PC-9 (cell line): ENCODE data around the gene CHST12.

ENCODE experiments used
- CTCF ChIP-seq: fragments of 200-600 bp; sonication (generic); conservative IDR thresholded peaks from 2 replicates; pipeline ENCODE4 v1.6.1; 2017; ENCODE audit warnings: mixed run types, antibody characterized with exemption, mild to moderate bottlenecking, moderate library complexity
- EZH2 ChIP-seq: fragments of 200-600 bp; sonication (generic); IDR thresholded peaks from 2 replicates; pipeline ENCODE4 v1.8.0; 2017; ENCODE audit warnings: antibody characterized with exemption, low read depth

GRCh38 chr7:2445047-2445446, 41.6 kb downstream of the CHST12 start:
- TF ChIP-seq CTCF (no peak), EZH2 (no peak)
